OCI-M2 (cell line): ENCODE measurements around the gene TCF7L2.
"Not testable (repeated sequence)": the region's sequence is repeated elsewhere in the genome, so short reads cannot be mapped to it uniquely, and the experiment has no call there.

Experiments
- DNase-seq: peaks from one replicate; lab custom pipeline; 2025; ENCODE audit not compliant: unreplicated experiment; lab: John Stamatoyannopoulos, UW

TCF7L2 gene

GRCh38 chr10:113089551-113089950 is 139.5 kb downstream of the TCF7L2 start:
- no peak for DNase-seq

- no peak for DNase-seq
Measured at GRCh38 chr10:113091920-113092319, 141.9 kb downstream of the TCF7L2 start.

GRCh38 chr10:113093188-113094113 is 143.4 kb downstream of the TCF7L2 start:
- DNase-seq, result no peak

- no peak for DNase-seq
Measured at GRCh38 chr10:113094114-113094486, 144.1 kb downstream of the TCF7L2 start.

- no peak for DNase-seq
Measured at GRCh38 chr10:113095419-113096127, 145.5 kb downstream of the TCF7L2 start.

GRCh38 chr10:113096128-113096996 is 146.3 kb downstream of the TCF7L2 start:
- no peak for DNase-seq

GRCh38 chr10:113097036-113097435 is 147.0 kb downstream of the TCF7L2 start:
- no peak for DNase-seq

- DNase-seq, result no peak
Measured at GRCh38 chr10:113099431-113100183, 149.6 kb downstream of the TCF7L2 start.

GRCh38 chr10:113100281-113100680 is 150.2 kb downstream of the TCF7L2 start:
- no peak for DNase-seq

GRCh38 chr10:113103131-113103840 is 153.2 kb downstream of the TCF7L2 start:
- DNase-seq, result no peak

- no peak for DNase-seq
Measured at GRCh38 chr10:113104047-113104446, 154.0 kb downstream of the TCF7L2 start.

- no peak for DNase-seq
Measured at GRCh38 chr10:113108194-113108835, 158.3 kb downstream of the TCF7L2 start.

- no peak for DNase-seq
Measured at GRCh38 chr10:113108948-113109347, 158.9 kb downstream of the TCF7L2 start.

GRCh38 chr10:113109482-113109881 is 159.4 kb downstream of the TCF7L2 start:
- DNase-seq, result not testable (repeated sequence)

GRCh38 chr10:113111260-113111659 is 161.2 kb downstream of the TCF7L2 start:
- DNase-seq, result no peak

- DNase-seq, result no peak
Measured at GRCh38 chr10:113111900-113112853, 162.1 kb downstream of the TCF7L2 start.

- no peak for DNase-seq
Measured at GRCh38 chr10:113113241-113113640, 163.2 kb downstream of the TCF7L2 start.

- no peak for DNase-seq
Measured at GRCh38 chr10:113113918-113114317, 163.9 kb downstream of the TCF7L2 start.
